ENCODE results near the gene SLC25A24.

DNA sequence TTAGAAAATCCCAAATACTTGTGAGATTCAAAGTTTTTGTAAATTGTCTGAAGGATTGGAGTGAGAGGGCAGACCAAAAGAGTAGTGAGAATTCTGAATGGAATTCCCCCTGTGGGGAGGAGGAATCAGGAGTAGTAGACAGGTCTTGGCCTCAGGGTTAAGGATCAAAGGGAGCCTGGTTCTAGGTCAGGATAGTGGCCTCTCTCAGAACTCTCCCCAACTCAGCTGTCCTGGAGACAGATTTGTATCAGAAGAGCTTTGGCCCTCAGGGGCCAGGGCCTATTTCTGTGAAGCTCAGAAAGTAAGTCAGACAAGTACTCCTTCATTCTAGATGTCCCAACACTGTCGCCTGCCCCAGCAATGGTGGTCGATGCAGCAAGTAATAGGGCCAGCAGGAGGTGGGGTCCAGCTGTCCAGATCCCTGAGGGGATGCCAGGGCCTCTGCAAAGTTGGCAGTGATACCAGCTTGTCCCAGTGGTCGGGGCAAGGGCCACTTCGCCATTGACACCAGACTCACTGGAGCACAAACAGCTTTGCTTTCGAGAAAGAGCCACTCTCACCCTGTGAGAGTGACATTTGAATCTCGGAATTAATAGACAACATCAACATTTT, 115.2 kb downstream of the SLC25A24 start:
- TF ChIP-seq, protein P1, sequence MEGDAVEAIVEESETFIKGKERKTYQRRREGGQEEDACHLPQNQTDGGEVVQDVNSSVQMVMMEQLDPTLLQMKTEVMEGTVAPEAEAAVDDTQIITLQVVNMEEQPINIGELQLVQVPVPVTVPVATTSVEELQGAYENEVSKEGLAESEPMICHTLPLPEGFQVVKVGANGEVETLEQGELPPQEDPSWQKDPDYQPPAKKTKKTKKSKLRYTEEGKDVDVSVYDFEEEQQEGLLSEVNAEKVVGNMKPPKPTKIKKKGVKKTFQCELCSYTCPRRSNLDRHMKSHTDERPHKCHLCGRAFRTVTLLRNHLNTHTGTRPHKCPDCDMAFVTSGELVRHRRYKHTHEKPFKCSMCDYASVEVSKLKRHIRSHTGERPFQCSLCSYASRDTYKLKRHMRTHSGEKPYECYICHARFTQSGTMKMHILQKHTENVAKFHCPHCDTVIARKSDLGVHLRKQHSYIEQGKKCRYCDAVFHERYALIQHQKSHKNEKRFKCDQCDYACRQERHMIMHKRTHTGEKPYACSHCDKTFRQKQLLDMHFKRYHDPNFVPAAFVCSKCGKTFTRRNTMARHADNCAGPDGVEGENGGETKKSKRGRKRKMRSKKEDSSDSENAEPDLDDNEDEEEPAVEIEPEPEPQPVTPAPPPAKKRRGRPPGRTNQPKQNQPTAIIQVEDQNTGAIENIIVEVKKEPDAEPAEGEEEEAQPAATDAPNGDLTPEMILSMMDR (conservative IDR thresholded peaks at IDR 0.05; ENCODE audit: low read length), result no peak
- no peak for TF ChIP-seq EZH2phosphoT487 (IDR thresholded peaks at IDR 0.05; ENCODE audit: borderline replicate concordance)
